Stomach (tissue), 9 donors: ENCODE data around the gene PXMP2. TPM values are rescaled to one million over a fixed set of nuclear protein-coding genes. Genes with fewer than 3 reads are reported as not detected.

Source experiments
- DNase-seq, 2 donors: peaks; one replicate each; pipeline versions ENCODE4 v3.0.0 to v3.0.0-alpha.2; 2013 to 2019
- H3K27ac ChIP-seq, 5 donors: fragments of 200-600 bp in 4 of 5; sonication (generic) in 4 of 5; one replicate each; pipeline ENCODE4 v1.5.1; 2013 to 2019; ENCODE audit warnings: mild to moderate bottlenecking in 1 of 5, moderate library complexity in 1 of 5
- H3K27me3 ChIP-seq, 3 donors: fragments of 200-600 bp; sonication (generic); one replicate each; pipeline ENCODE4 v1.5.1; 2017 to 2019; ENCODE audit warnings: mixed run types in 1 of 3
- H3K36me3 ChIP-seq, 4 donors: fragments of 200-600 bp; sonication (generic); 1 replicate in 3 of 4; 2 replicates in 1 of 4; pipeline ENCODE4 v1.5.1; 2016 to 2019
- H3K4me1 ChIP-seq, 4 donors: fragments of 200-600 bp; sonication (generic); one replicate each; pipeline ENCODE4 v1.5.1; 2016 to 2019
- H3K4me3 ChIP-seq, 4 donors: fragments of 200-600 bp; sonication (generic) in 3 of 4; one replicate each; pipeline ENCODE4 v1.5.1; 2016 to 2019; ENCODE audit warnings: mild to moderate bottlenecking in 1 of 4
- H3K9me3 ChIP-seq, 4 donors: fragments of 200-600 bp; sonication (generic); one replicate each; pipeline ENCODE4 v1.5.1; 2016 to 2019
- EP300 ChIP-seq: sonication (generic); formaldehyde crosslinking; IDR thresholded peaks from one replicate; pipeline ENCODE4 v1.6.1; 2017; ENCODE audit warnings: antibody characterized with exemption
- POLR2A ChIP-seq, 4 donors: fragments of 450-650 bp; IDR thresholded peaks; one replicate each; pipeline ENCODE4 v1.6.1; 2016; ENCODE audit warnings: antibody characterized with exemption in 4 of 4, control low read depth in 2 of 4, mild to moderate bottlenecking in 1 of 4, moderate library complexity in 1 of 4
- POLR2AphosphoS5 ChIP-seq, 3 donors: sonication (generic); formaldehyde crosslinking; IDR thresholded peaks; one replicate each; pipeline ENCODE4 v1.6.1; 2016; ENCODE audit warnings: antibody characterized with exemption in 3 of 3
- WGBS, 5 donors: extraction: QIAGEN DNeasy Blood & Tissue Kit in 3 of 5; methylation state at CpG; one replicate each; pipeline versions ENCODE4 v1.1.5 to v1.1.7; 2013 to 2018; 5-methylcytosine and 5-hydroxymethylcytosine counted together
- intact Hi-C: fragments of 100-400 bp; cut with DNase I; formaldehyde crosslinking; loops from one replicate; pipeline ENCODE4 v1.15.1; 2023; ENCODE audit warnings: low total_unique reads
- polyA plus RNA-seq, 3 donors: library from polyadenylated mRNA; stranded (reverse); fragments of 200-250 nt; gene quantifications; one replicate each; pipeline ENCODE4 v1.2.3, GENCODE V29; 2013
- total RNA-seq, 5 donors: library from RNA; depleted of rRNA; stranded (reverse); fragments of >200 nt; gene quantifications; one replicate each; pipeline versions ENCODE4 v1.1.0 to v1.2.3, GENCODE V29; 2014 to 2016
- TF ChIP-seq, protein P1 (sequence below), 7 experiments: fragments of 450-650 bp in 4 of 7; fragments of 200-600 bp in 3 of 7; sonication (generic) in 3 of 7; IDR thresholded peaks; one replicate each; pipeline ENCODE4 v1.5.1; 2016 to 2019; ENCODE audit warnings: antibody characterized with exemption in 7 of 7, control low read depth in 2 of 7, mild to moderate bottlenecking in 1 of 7
- donor health status: healthy with polysubstance abuse.
- donor health status: Bipolar disorder and iron deficiency.
- donor health status: healthy.

Gene PXMP2
- total and polyA plus RNA-seq, 8 donors: 29.9 to 274 (median 90.1) TPM

DNA sequence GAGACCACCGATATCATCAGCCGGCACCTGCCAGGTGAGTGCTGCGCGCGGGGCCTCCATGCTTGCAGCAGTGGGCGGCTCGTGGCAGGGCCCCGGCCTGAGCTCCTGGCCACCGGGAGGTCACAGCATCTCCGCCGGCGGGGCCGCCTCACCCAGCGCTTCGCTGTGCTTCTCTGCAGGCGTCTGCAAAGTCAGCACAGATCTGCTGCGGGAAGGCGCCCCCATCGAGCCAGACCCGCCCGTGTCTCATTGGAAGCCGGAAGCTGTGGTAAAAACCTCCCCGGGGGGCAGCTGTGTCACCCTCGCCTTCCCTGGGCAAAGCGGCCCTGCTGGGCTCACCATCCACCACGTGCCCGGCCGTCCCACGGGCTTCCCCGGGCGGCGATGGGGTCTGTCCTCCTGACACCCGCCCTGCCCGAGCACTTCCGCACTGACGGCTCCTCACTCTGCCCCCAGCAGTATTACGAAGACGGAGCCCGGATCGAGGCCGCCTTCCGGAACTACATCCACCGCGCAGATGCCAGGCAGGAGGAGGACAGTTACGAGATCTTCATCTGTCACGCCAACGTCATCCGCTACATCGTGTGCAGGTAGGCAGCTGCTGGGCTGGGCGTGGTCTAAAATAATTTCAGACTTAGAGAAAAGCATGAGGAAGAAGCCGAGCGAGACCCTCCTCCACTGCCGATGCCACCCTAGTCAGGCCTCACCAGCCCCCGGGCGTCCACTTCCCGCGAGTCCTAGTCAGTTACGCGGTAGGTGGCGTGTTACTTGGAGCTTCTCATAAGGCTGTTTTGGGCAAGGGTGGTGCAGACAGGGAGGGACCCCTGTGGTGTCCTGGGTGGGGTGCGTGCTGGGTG, 30.4 kb downstream of the PXMP2 start:
- H3K4me1 ChIP-seq: peaks cover 0 to 12% (median 2%) of the 10 kb centered on the region in 4 donors
- TF ChIP-seq POLR2AphosphoS5 (IDR thresholded peaks at IDR 0.05): no peak
- no peak for TF ChIP-seq POLR2A (IDR thresholded peaks at IDR 0.05)
- TF ChIP-seq, protein P1, sequence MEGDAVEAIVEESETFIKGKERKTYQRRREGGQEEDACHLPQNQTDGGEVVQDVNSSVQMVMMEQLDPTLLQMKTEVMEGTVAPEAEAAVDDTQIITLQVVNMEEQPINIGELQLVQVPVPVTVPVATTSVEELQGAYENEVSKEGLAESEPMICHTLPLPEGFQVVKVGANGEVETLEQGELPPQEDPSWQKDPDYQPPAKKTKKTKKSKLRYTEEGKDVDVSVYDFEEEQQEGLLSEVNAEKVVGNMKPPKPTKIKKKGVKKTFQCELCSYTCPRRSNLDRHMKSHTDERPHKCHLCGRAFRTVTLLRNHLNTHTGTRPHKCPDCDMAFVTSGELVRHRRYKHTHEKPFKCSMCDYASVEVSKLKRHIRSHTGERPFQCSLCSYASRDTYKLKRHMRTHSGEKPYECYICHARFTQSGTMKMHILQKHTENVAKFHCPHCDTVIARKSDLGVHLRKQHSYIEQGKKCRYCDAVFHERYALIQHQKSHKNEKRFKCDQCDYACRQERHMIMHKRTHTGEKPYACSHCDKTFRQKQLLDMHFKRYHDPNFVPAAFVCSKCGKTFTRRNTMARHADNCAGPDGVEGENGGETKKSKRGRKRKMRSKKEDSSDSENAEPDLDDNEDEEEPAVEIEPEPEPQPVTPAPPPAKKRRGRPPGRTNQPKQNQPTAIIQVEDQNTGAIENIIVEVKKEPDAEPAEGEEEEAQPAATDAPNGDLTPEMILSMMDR (IDR thresholded peaks at IDR 0.05): no peak
- no peak for TF ChIP-seq EP300
- 92 to 96% (median 94%) methylated on average over 47 to 61 of the region's 61 CpGs for WGBS, 5 donors
- no peak overlapping the region for H3K27ac ChIP-seq
- H3K4me3 ChIP-seq: no peak overlapping the region
- H3K27me3 ChIP-seq: no peaks in the 10 kb centered on the region
- H3K36me3 ChIP-seq: peaks cover 52 to 86% (median 84%) of the 10 kb centered on the region in 4 donors
- no peak for DNase-seq
- H3K9me3 ChIP-seq: no peaks in the 10 kb centered on the region
- intact Hi-C loops: no loop called here

DNA sequence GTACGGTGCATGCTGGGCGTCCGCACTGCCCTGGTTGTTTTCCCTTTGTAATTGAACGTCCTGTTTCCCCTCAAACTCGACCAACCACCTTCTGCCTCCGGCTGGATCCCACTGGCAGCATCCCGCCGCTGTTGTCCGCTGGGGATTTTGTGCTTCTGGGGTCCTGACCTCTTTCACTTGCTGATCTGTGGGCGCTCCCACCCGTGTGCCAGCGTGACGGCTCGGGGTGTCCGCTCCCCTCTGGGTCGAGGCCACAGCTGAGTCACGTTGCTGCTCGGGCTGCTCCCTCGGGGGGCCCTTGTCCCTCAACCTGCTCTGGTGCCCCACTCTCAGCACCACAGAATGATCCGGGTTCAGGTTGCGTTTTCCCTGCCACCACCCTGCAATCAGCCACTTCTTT, 31.3 kb downstream of the PXMP2 start:
- 88 to 93% (median 91%) methylated on average over 18 to 21 of the region's 21 CpGs for WGBS, 5 donors
- H3K36me3 ChIP-seq: peaks cover 61 to 95% (median 93%) of the 10 kb centered on the region in 4 donors
- intact Hi-C loops: no loop called here

DNA sequence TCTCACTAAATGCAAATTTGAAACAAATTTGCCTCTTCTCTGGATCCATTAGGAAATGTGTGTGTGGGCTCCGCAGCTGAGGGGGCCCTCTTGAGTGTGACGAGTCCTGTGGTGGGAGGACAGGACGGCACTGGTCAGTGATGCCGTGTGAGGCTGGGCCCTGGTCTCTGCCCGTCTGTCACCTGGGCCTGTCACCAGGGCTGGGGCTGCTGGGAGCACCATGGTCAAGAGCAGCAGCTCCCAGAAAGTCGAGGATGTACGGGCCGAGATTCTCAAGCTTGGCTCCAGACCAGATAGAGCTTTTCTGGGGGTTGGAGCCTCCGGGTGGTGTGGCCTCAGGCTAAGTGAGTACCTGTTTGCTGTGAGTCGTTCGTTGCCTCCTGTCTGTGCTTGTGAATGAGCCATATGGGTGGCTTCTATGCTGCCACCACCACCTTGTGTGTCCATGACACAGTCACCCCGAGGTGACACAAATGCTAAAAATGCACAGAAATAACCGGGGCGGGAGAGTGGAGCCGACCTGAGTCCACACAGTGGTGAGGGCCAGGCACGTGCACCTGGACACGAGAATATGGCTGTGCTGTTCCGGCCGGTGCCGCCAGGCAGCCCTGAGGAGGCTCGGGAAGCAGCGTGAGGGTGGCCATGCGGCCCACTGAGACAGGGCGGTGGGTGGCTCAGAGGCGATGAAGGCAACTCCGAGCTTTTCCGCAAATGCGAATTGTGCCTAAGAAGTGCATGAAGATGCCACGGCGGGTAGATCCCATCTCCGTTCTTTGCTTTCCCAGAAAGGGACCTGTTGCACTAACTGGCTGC, 32.0 kb downstream of the PXMP2 start:
- H3K27me3 ChIP-seq: no peaks in the 10 kb centered on the region
- no peak overlapping the region for H3K4me3 ChIP-seq
- peaks cover 67 to 100% (median 98%) of the 10 kb centered on the region in 4 donors for H3K36me3 ChIP-seq
- WGBS, 5 donors: 91 to 93% (median 92%) methylated on average over 27 to 31 of the region's 31 CpGs
- no peak for DNase-seq
- no peak for TF ChIP-seq POLR2AphosphoS5 (IDR thresholded peaks at IDR 0.05)
- no peak for TF ChIP-seq EP300
- TF ChIP-seq, protein P1 (IDR thresholded peaks at IDR 0.05): no peak
- TF ChIP-seq POLR2A (IDR thresholded peaks at IDR 0.05): no peak
- intact Hi-C loops: no loop called here
- H3K4me1 ChIP-seq: no peaks in the 10 kb centered on the region
- no peak overlapping the region for H3K27ac ChIP-seq
- H3K9me3 ChIP-seq: no peaks in the 10 kb centered on the region

More for the DNA sequence above, 31.3 kb downstream of the PXMP2 start:
- TF ChIP-seq, protein P1 (IDR thresholded peaks at IDR 0.05): no peak
- TF ChIP-seq POLR2AphosphoS5 (IDR thresholded peaks at IDR 0.05): no peak
- TF ChIP-seq POLR2A (IDR thresholded peaks at IDR 0.05): no peak
- TF ChIP-seq EP300: no peak
- peaks cover 0 to 4% (median 0%) of the 10 kb centered on the region in 4 donors for H3K4me1 ChIP-seq
- H3K4me3 ChIP-seq: no peak overlapping the region
- no peaks in the 10 kb centered on the region for H3K9me3 ChIP-seq
- no peak for DNase-seq
- no peak overlapping the region for H3K27ac ChIP-seq
- no peaks in the 10 kb centered on the region for H3K27me3 ChIP-seq

DNA sequence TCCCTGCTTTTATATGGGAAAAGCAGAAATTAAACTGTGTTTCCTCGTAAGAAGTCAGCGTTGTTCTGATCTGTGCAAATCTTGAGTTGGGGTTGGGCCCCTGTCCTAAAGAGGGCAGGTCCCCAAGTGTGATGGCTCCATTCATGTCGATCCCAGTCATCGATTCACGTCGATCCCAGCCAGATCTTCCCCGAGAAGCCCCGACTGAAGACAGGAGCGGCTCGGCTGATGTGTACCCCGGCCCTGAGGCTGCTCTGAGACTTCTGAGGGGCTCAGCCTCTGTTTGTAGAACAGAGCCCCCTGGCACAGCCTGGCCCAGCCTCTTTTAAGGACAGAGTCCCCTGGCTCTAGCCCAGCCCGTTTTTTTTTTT, 32.6 kb downstream of the PXMP2 start:
- Histone ChIP-seq H3K9me3 (no peaks in the 10 kb centered on the region), H3K36me3 (peaks cover 69 to 100% (median 98%) of the 10 kb centered on the region in 4 donors), H3K27ac (no peak overlapping the region), H3K27me3 (no peaks in the 10 kb centered on the region), H3K4me1 (no peaks in the 10 kb centered on the region), H3K4me3 (no peak overlapping the region)
- intact Hi-C loops: no loop called here
- TF ChIP-seq, protein P1 (IDR thresholded peaks at IDR 0.05): no peak
- TF ChIP-seq POLR2A (IDR thresholded peaks at IDR 0.05) (no peak), POLR2AphosphoS5 (IDR thresholded peaks at IDR 0.05) (no peak), EP300 (no peak)
- WGBS, 5 donors: 88 to 93% (median 92%) methylated on average over 12 of the region's 12 CpGs
- no peak for DNase-seq
